ENCODE measurements around the gene FBXL20. TPM values are rescaled to one million over a fixed set of nuclear protein-coding genes. Genes with fewer than 3 reads are reported as not detected.

Gene FBXL20
- total RNA-seq, 1 experiment from 2014 or later: 17.2 TPM

- intact Hi-C loops (cut with micrococcal nuclease): no loop called here
- Histone ChIP-seq H2AFZ (ENCODE audit: low read depth, low read length, poor library complexity, severe bottlenecking) (no peak overlapping the region), H3K79me2 (ENCODE audit: insufficient read depth, low read length) (no peaks in the 10 kb centered on the region), H3K9me3 (ENCODE audit: control insufficient read depth in 1 of 2, insufficient read depth in 1 of 2, low read depth in 1 of 2, low read length in 2 of 2) (no peaks in the 10 kb centered on the region), H3K9ac (ENCODE audit: low read length) (no peak overlapping the region), H3K36me3 (ENCODE audit: control insufficient read depth in 1 of 2, insufficient read depth in 2 of 2, low read length in 2 of 2) (no peaks in the 10 kb centered on the region), H3K9me2 (ENCODE audit: insufficient read depth) (no peaks in the 10 kb centered on the region), H3K4me2 (ENCODE audit: low read length) (no peak overlapping the region), H3K27ac (ENCODE audit: low read depth, low read length) (no peak overlapping the region), H3K27me3 (ENCODE audit: insufficient read depth, low read length) (no peaks in the 10 kb centered on the region), H3K4me1 (ENCODE audit: control insufficient read depth in 1 of 2, insufficient read depth in 2 of 2, low read length in 2 of 2) (no peaks in the 10 kb centered on the region), H3K4me3 (replicated peaks in 1 of 2; ENCODE audit: low read depth in 1 of 2, low read length in 2 of 2) (no peak overlapping the region), H4K20me1 (ENCODE audit: insufficient read depth) (no peaks in the 10 kb centered on the region)
- RAD21 ChIA-PET (ENCODE audit: low non-redundant PET in 1 of 2, low total read pairs in 2 of 2, uncharacterized antibody in 2 of 2, unreplicated experiment in 2 of 2): no interaction called here
- CTCF ChIA-PET: no interaction called here
- ATAC-seq: peak; percentile 80
- no TSS peak for BruUV-seq (replicated peaks)
- TF ChIP-seq FOSL1 (IDR thresholded peaks at IDR 0.05; ENCODE audit: low read depth) (no peak), CEBPB (IDR thresholded peaks at IDR 0.05; ENCODE audit: low read depth) (no peak), CTCF (IDR thresholded peaks at IDR 0.05 in 2 of 3, conservative IDR thresholded peaks at IDR 0.05 in 1 of 3; ENCODE audit: borderline replicate concordance in 1 of 3, insufficient read depth in 1 of 3, low read depth in 2 of 3, low read length in 2 of 3) (peak in 2 of 3 experiments; percentile 64 to 65; a peak in 4 of 6 replicates), EZH2phosphoT487 (IDR thresholded peaks at IDR 0.05; ENCODE audit: borderline replicate concordance) (no peak)
- DNase-seq (ENCODE audit: low read depth, low spot score): no peak
- POLR2A ChIA-PET: interaction anchor here (0.5 kb wide), 1 partner anchor 11 kb away, joined by 3 read pairs; no protein-coding TSS in a partner anchor
These were observed 140.1 kb downstream of the FBXL20 start for GRCh38 chr17:39261286-39261685.

- no peaks in the 10 kb centered on the region for H3K9me3 ChIP-seq (ENCODE audit: control insufficient read depth in 1 of 2, insufficient read depth in 1 of 2, low read depth in 1 of 2, low read length in 2 of 2)
- H3K4me2 ChIP-seq (ENCODE audit: low read length): no peak overlapping the region
- no TSS peak for BruUV-seq (replicated peaks)
- TF ChIP-seq EZH2 (IDR thresholded peaks at IDR 0.05): no peak
- TF ChIP-seq CBX3 (IDR thresholded peaks at IDR 0.05; ENCODE audit: low read depth): no peak
- no peak for TF ChIP-seq CEBPB (IDR thresholded peaks at IDR 0.05; ENCODE audit: low read depth)
- no peak for TF ChIP-seq YY1 (IDR thresholded peaks at IDR 0.05; ENCODE audit: extremely low read depth, insufficient replicate concordance, low read depth, low read length)
- TF ChIP-seq POLR2AphosphoS5 (IDR thresholded peaks at IDR 0.05; ENCODE audit: low read depth, low read length): no peak
- no peak for TF ChIP-seq EZH2phosphoT487 (IDR thresholded peaks at IDR 0.05; ENCODE audit: borderline replicate concordance)
- no peak for TF ChIP-seq ZBTB33 (IDR thresholded peaks at IDR 0.05; ENCODE audit: extremely low read depth, insufficient replicate concordance, low read length)
- TF ChIP-seq TCF7L2 (IDR thresholded peaks at IDR 0.05; ENCODE audit: borderline replicate concordance, extremely low read depth, insufficient read depth, insufficient read length): no peak
- TF ChIP-seq ZNF274 (IDR thresholded peaks at IDR 0.05; ENCODE audit: low read depth, low read length): no peak
- no peak for TF ChIP-seq ELF1 (IDR thresholded peaks at IDR 0.05; ENCODE audit: borderline replicate concordance, low read depth)
- no peak for TF ChIP-seq EGR1 (IDR thresholded peaks at IDR 0.05; ENCODE audit: low read depth)
- TF ChIP-seq POLR2A (IDR thresholded peaks at IDR 0.05; ENCODE audit: borderline replicate concordance, extremely low read depth, insufficient read depth, insufficient read length): no peak
- TF ChIP-seq JUND (IDR thresholded peaks at IDR 0.05): no peak
- TF ChIP-seq ZFX (IDR thresholded peaks at IDR 0.05): no peak
- no peak for TF ChIP-seq SRF (IDR thresholded peaks at IDR 0.05; ENCODE audit: low read depth)
- H3K27me3 ChIP-seq (ENCODE audit: insufficient read depth, low read length): no peaks in the 10 kb centered on the region
- no peak overlapping the region for H3K4me3 ChIP-seq (replicated peaks in 1 of 2; ENCODE audit: low read depth in 1 of 2, low read length in 2 of 2)
- H3K36me3 ChIP-seq (ENCODE audit: control insufficient read depth in 1 of 2, insufficient read depth in 2 of 2, low read length in 2 of 2): no peaks in the 10 kb centered on the region
- ATAC-seq (peak; percentile 60), DNase-seq (ENCODE audit: low read depth, low spot score) (no peak)
- no peaks in the 10 kb centered on the region for H3K9me2 ChIP-seq (ENCODE audit: insufficient read depth)
- intact Hi-C loops (cut with micrococcal nuclease): no loop called here
- ChIA-PET POLR2A (interaction anchor here (0.7 kb wide), 1 partner anchor 535 kb away, joined by 3 read pairs; no protein-coding TSS in a partner anchor), CTCF (interaction anchor here (1.0 to 1.2 kb wide), 2 partner anchors 8 to 88 kb away, joined by 3 read pairs; no protein-coding TSS in a partner anchor), RAD21 (ENCODE audit: low non-redundant PET in 1 of 2, low total read pairs in 2 of 2, uncharacterized antibody in 2 of 2, unreplicated experiment in 2 of 2) (no interaction called here)
- H3K4me1 ChIP-seq (ENCODE audit: control insufficient read depth in 1 of 2, insufficient read depth in 2 of 2, low read length in 2 of 2): peaks cover 0 to 3% of the 10 kb centered on the region in 2 experiments; a peak in 1 of 4 replicates
- no peaks in the 10 kb centered on the region for H3K79me2 ChIP-seq (ENCODE audit: insufficient read depth, low read length)
- H2AFZ ChIP-seq (ENCODE audit: low read depth, low read length, poor library complexity, severe bottlenecking): no peak overlapping the region
- no peak overlapping the region for H3K9ac ChIP-seq (ENCODE audit: low read length)
- no peaks in the 10 kb centered on the region for H4K20me1 ChIP-seq (ENCODE audit: insufficient read depth)
- H3K27ac ChIP-seq (ENCODE audit: low read depth, low read length): no peak overlapping the region
These were observed 148.5 kb downstream of the FBXL20 start for GRCh38 chr17:39252788-39253460.

Data from HCT116 (cell line).